OCI-LY7 (cell line): ENCODE data around the gene PLEKHH3. TPM values are rescaled to one million over a fixed set of nuclear protein-coding genes. Genes with fewer than 3 reads are reported as not detected.

Source experiments
- BruUV-seq: library from RNA; stranded (reverse); fragments of 400-500 nt; replicated peaks from 2 replicates; lab custom pipeline; 2021; lab: Mats Ljungman, UMichigan
- CTCF ChIA-PET: fragments of 300-600 bp; sonication (Branson Sonifier 250); formaldehyde crosslinking; loops from one replicate; lab custom pipeline; 2022; ENCODE audit warnings: antibody characterized with exemption; ENCODE audit not compliant: unreplicated experiment; lab: Charles Lee
- POLR2A ChIA-PET: fragments of 300-600 bp; sonication (Branson Sonifier 250); formaldehyde crosslinking; loops from one replicate; lab custom pipeline; 2022; ENCODE audit warnings: antibody characterized with exemption; lab: Charles Lee
- DNase-seq: peaks from one replicate; pipeline ENCODE4 v3.0.0-alpha.2; 2015; ENCODE audit warnings: low spot score
- H2AFZ ChIP-seq: fragments of 200-600 bp; sonication (generic), shearing (Covaris generic); 2 replicates; pipeline ENCODE4 v1.6.1; 2014; ENCODE audit warnings: mild to moderate bottlenecking, antibody characterized with exemption, low read length, moderate library complexity
- H3K27ac ChIP-seq: fragments of 200-600 bp; sonication (generic); 2 replicates; pipeline ENCODE4 v1.5.1; 2014; ENCODE audit warnings: mixed run types, low read depth, mild to moderate bottlenecking, moderate library complexity, low read length, inconsistent platforms; ENCODE audit not compliant: poor library complexity, severe bottlenecking
- H3K36me3 ChIP-seq: fragments of 200-600 bp; sonication (generic); 2 replicates; pipeline ENCODE4 v1.6.1; 2014; ENCODE audit warnings: mild to moderate bottlenecking, antibody characterized with exemption, low read length, moderate library complexity, mixed read lengths; ENCODE audit not compliant: insufficient read depth
- H3K4me1 ChIP-seq: fragments of 200-600 bp; sonication (generic); 2 replicates; pipeline ENCODE4 v1.5.1; 2014; ENCODE audit warnings: mild to moderate bottlenecking, low read length; ENCODE audit not compliant: insufficient read depth, poor library complexity, severe bottlenecking
- H3K4me2 ChIP-seq: fragments of 200-600 bp; sonication (generic); 2 replicates; pipeline ENCODE4 v1.6.1; 2014; ENCODE audit warnings: mild to moderate bottlenecking, low read length
- H3K4me3 ChIP-seq: fragments of 200-600 bp; sonication (generic); 2 replicates; pipeline ENCODE4 v1.5.1; 2014; ENCODE audit warnings: mild to moderate bottlenecking, low read depth, low read length; ENCODE audit not compliant: poor library complexity, severe bottlenecking
- H3K79me2 ChIP-seq: fragments of 200-600 bp; sonication (generic); 2 replicates; pipeline ENCODE4 v1.6.1; 2016; ENCODE audit warnings: low read depth, mild to moderate bottlenecking, low read length, moderate library complexity, mixed read lengths; ENCODE audit not compliant: insufficient read depth
- H3K9me2 ChIP-seq: fragments of 200-600 bp; sonication (generic); 2 replicates; pipeline ENCODE4 v1.6.1; 2016; ENCODE audit warnings: mild to moderate bottlenecking, low read length, mixed read lengths; ENCODE audit not compliant: insufficient read depth
- H3K9me3 ChIP-seq: fragments of 200-600 bp; sonication (generic); 2 replicates; pipeline ENCODE4 v1.6.1; 2014; ENCODE audit warnings: mild to moderate bottlenecking, mixed run types, low read length, mixed read lengths
- H4K20me1 ChIP-seq: fragments of 200-600 bp; sonication (generic); 2 replicates; pipeline ENCODE4 v1.6.1; 2014; ENCODE audit warnings: mild to moderate bottlenecking, antibody characterized with exemption, low read length, moderate library complexity, mixed read lengths; ENCODE audit not compliant: insufficient read depth
- CTCF ChIP-seq: fragments of 200-600 bp; sonication (generic); conservative IDR thresholded peaks from 2 replicates; pipeline ENCODE4 v1.5.1; 2014; ENCODE audit warnings: mild to moderate bottlenecking, antibody characterized with exemption, low read length, moderate library complexity, mixed read lengths
- EZH2phosphoT487 ChIP-seq: fragments of 200-600 bp; sonication (generic); IDR thresholded peaks from 2 replicates; pipeline ENCODE4 v1.6.1; 2018; ENCODE audit warnings: low read depth, borderline replicate concordance, mild to moderate bottlenecking, mixed run types, antibody characterized with exemption, low read length, moderate library complexity, mixed read lengths
- intact Hi-C: fragments of 100-400 bp; cut with micrococcal nuclease; formaldehyde crosslinking; loops from one replicate; pipeline ENCODE4 v1.10.0; 2022; ENCODE audit not compliant: unreplicated experiment
- total RNA-seq, 2 experiments: library from RNA; depleted of rRNA in 1 of 2; stranded (reverse); fragments of >200 nt in 1 of 2; shearing (Covaris generic) in 1 of 2; gene quantifications; 2 replicates each; pipeline ENCODE4 v1.2.3, GENCODE V29; 2014 to 2022

The PLEKHH3 gene
- total RNA-seq, 2 experiments from 2014 or later: 24.4 to 47.5 TPM

GRCh38 chr17:42697108-42697811 lies 20.5 kb upstream of the PLEKHH3 start:
- Histone ChIP-seq H3K36me3 (peaks cover 5% of the 10 kb centered on the region; the same call in 1 of the 2 replicates), H3K9me2 (no peaks in the 10 kb centered on the region), H3K79me2 (no peaks in the 10 kb centered on the region), H4K20me1 (no peaks in the 10 kb centered on the region), H3K27ac (no peak overlapping the region), H3K4me3 (no peak overlapping the region), H2AFZ (no peak overlapping the region), H3K9me3 (no peaks in the 10 kb centered on the region), H3K4me1 (no peaks in the 10 kb centered on the region), H3K4me2 (no peak overlapping the region)
- no peak for DNase-seq
- TF ChIP-seq EZH2phosphoT487 (no peak), CTCF (no peak)
- BruUV-seq: no TSS peak
- ChIA-PET POLR2A (interaction anchor here (0.5 kb wide), 1 partner anchor 74 kb away, joined by 3 read pairs; no protein-coding TSS in a partner anchor), CTCF (no interaction called here)
- intact Hi-C loops: no loop called here

GRCh38 chr17:42695500-42695899 lies 18.7 kb upstream of the PLEKHH3 start:
- ChIA-PET POLR2A (interaction anchor here (1.6 kb wide), 1 partner anchor 44 kb away, joined by 3 read pairs; no protein-coding TSS in a partner anchor), CTCF (no interaction called here)
- Histone ChIP-seq H3K4me3 (no peak overlapping the region), H3K27ac (no peak overlapping the region), H3K9me3 (no peaks in the 10 kb centered on the region), H3K4me1 (no peaks in the 10 kb centered on the region), H3K9me2 (no peaks in the 10 kb centered on the region), H3K4me2 (no peak overlapping the region), H3K79me2 (no peaks in the 10 kb centered on the region), H2AFZ (no peak overlapping the region), H3K36me3 (no peaks in the 10 kb centered on the region), H4K20me1 (no peaks in the 10 kb centered on the region)
- intact Hi-C loops: no loop called here
- TF ChIP-seq EZH2phosphoT487: no peak
- TF ChIP-seq CTCF: no peak
- BruUV-seq: no TSS peak
- DNase-seq: no peak

GRCh38 chr17:42694524-42694923 lies 17.7 kb upstream of the PLEKHH3 start:
- Histone ChIP-seq H4K20me1 (no peaks in the 10 kb centered on the region), H3K4me2 (no peak overlapping the region), H2AFZ (no peak overlapping the region), H3K4me1 (no peaks in the 10 kb centered on the region), H3K79me2 (no peaks in the 10 kb centered on the region), H3K27ac (no peak overlapping the region), H3K36me3 (no peaks in the 10 kb centered on the region), H3K9me3 (no peaks in the 10 kb centered on the region), H3K9me2 (no peaks in the 10 kb centered on the region), H3K4me3 (no peak overlapping the region)
- TF ChIP-seq CTCF: no peak
- no peak for TF ChIP-seq EZH2phosphoT487
- intact Hi-C loops: no loop called here
- BruUV-seq: no TSS peak
- POLR2A ChIA-PET: no interaction called here
- no peak for DNase-seq
- CTCF ChIA-PET: no interaction called here
